Peyer's patch (tissue), 4 donors: ENCODE results near the gene ARHGAP18.

ENCODE experiments used
- POLR2A ChIP-seq, 2 donors: fragments of 450-650 bp; IDR thresholded peaks; one replicate each; pipeline ENCODE4 v1.5.1; 2017; ENCODE audit warnings: antibody characterized with exemption in 2 of 2, mild to moderate bottlenecking in 2 of 2, moderate library complexity in 2 of 2
- TF ChIP-seq, protein P1 (sequence below), 6 experiments: fragments of 450-650 bp in 4 of 6; fragments of 200-600 bp in 2 of 6; sonication (generic) in 1 of 6; IDR thresholded peaks; one replicate each; pipeline ENCODE4 v1.5.1; 2017 to 2019; ENCODE audit warnings: antibody characterized with exemption in 6 of 6, mild to moderate bottlenecking in 3 of 6, moderate library complexity in 1 of 6

DNA sequence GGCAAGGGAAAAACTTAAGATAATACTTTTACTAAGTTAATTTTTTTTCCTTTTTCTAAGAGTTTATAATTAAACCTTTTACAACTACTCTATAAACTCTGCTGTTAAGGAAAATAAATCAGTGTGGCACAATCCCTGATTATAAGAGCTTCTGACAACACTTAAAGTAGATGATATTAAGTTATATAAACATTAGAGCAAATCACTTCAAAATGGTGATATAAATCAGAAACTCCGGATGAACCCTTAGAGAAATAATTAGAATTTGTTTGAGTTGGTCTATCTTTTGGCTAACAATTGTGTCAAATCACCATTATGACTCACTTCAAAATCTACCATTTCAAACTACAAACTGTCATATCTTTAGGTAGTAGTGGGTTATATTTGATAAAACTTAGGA lies 104.9 kb downstream of the ARHGAP18 start:
- TF ChIP-seq POLR2A (IDR thresholded peaks at IDR 0.05) = no peak
- TF ChIP-seq, protein P1, sequence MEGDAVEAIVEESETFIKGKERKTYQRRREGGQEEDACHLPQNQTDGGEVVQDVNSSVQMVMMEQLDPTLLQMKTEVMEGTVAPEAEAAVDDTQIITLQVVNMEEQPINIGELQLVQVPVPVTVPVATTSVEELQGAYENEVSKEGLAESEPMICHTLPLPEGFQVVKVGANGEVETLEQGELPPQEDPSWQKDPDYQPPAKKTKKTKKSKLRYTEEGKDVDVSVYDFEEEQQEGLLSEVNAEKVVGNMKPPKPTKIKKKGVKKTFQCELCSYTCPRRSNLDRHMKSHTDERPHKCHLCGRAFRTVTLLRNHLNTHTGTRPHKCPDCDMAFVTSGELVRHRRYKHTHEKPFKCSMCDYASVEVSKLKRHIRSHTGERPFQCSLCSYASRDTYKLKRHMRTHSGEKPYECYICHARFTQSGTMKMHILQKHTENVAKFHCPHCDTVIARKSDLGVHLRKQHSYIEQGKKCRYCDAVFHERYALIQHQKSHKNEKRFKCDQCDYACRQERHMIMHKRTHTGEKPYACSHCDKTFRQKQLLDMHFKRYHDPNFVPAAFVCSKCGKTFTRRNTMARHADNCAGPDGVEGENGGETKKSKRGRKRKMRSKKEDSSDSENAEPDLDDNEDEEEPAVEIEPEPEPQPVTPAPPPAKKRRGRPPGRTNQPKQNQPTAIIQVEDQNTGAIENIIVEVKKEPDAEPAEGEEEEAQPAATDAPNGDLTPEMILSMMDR (IDR thresholded peaks at IDR 0.05) = no peak
